HEK293 (cell line): ENCODE data around the gene GJB2.

ENCODE experiments used
- BCL11A ChIP-seq: fragments of 450-650 bp; formaldehyde crosslinking; IDR thresholded peaks from 2 replicates; pipeline ENCODE4 v1.5.1; 2016; ENCODE audit warnings: low read depth, missing biosample characterization, missing genetic modification characterization
- CTCF ChIP-seq: fragments of 450-650 bp; formaldehyde crosslinking; IDR thresholded peaks from 2 replicates; pipeline ENCODE4 v1.5.1; 2016; ENCODE audit warnings: missing biosample characterization, missing genetic modification characterization
- GFI1B ChIP-seq: fragments of 450-650 bp; formaldehyde crosslinking; IDR thresholded peaks from 2 replicates; pipeline ENCODE4 v1.5.1; 2016; ENCODE audit warnings: missing biosample characterization, missing genetic modification characterization
- GLIS1 ChIP-seq: fragments of 450-650 bp; formaldehyde crosslinking; IDR thresholded peaks from 2 replicates; pipeline ENCODE4 v1.5.1; 2016; ENCODE audit warnings: missing biosample characterization, missing genetic modification characterization
- HOXA7 ChIP-seq: sonication (generic); formaldehyde crosslinking; IDR thresholded peaks from 2 replicates; pipeline ENCODE4 v1.8.1; 2022; ENCODE audit warnings: missing genetic modification reagents, borderline replicate concordance
- KLF10 ChIP-seq: fragments of 450-650 bp; IDR thresholded peaks from 2 replicates; pipeline ENCODE4 v1.5.1; 2018; ENCODE audit warnings: missing biosample characterization, mild to moderate bottlenecking, missing genetic modification characterization
- KLF9 ChIP-seq: fragments of 450-650 bp; formaldehyde crosslinking; IDR thresholded peaks from 2 replicates; pipeline ENCODE4 v1.5.1; 2016; ENCODE audit warnings: missing biosample characterization, missing genetic modification characterization, low read depth
- PBX3 ChIP-seq: sonication (generic); formaldehyde crosslinking; IDR thresholded peaks from 2 replicates; pipeline ENCODE4 v1.8.1; 2022; ENCODE audit warnings: mild to moderate bottlenecking, moderate library complexity, missing genetic modification reagents
- PRDM10 ChIP-seq: fragments of 450-650 bp; formaldehyde crosslinking; IDR thresholded peaks from 2 replicates; pipeline ENCODE4 v1.5.1; 2016; ENCODE audit warnings: missing biosample characterization, missing genetic modification characterization
- SCRT1 ChIP-seq: fragments of 450-650 bp; formaldehyde crosslinking; IDR thresholded peaks from 2 replicates; pipeline ENCODE4 v1.5.1; 2016; ENCODE audit warnings: missing biosample characterization, missing genetic modification characterization, borderline replicate concordance
- SP2 ChIP-seq: fragments of 450-650 bp; formaldehyde crosslinking; IDR thresholded peaks from 2 replicates; pipeline ENCODE4 v1.5.1; 2016; ENCODE audit warnings: missing biosample characterization, missing genetic modification characterization
- SP3 ChIP-seq: fragments of 450-650 bp; formaldehyde crosslinking; IDR thresholded peaks from 2 replicates; pipeline ENCODE4 v1.5.1; 2016; ENCODE audit warnings: missing biosample characterization, missing genetic modification characterization
- ZFP37 ChIP-seq: fragments of 450-650 bp; formaldehyde crosslinking; IDR thresholded peaks from 2 replicates; pipeline ENCODE4 v1.5.1; 2016; ENCODE audit warnings: missing biosample characterization, missing genetic modification characterization
- ZIC2 ChIP-seq: fragments of 450-650 bp; formaldehyde crosslinking; IDR thresholded peaks from 2 replicates; pipeline ENCODE4 v1.5.1; 2016; ENCODE audit warnings: missing biosample characterization, missing genetic modification characterization
- ZNF114 ChIP-seq: fragments of 450-650 bp; formaldehyde crosslinking; IDR thresholded peaks from 2 replicates; pipeline ENCODE4 v1.5.0; 2017; ENCODE audit warnings: missing biosample characterization, missing genetic modification characterization
- ZNF121 ChIP-seq: fragments of 450-650 bp; formaldehyde crosslinking; IDR thresholded peaks from 2 replicates; pipeline ENCODE4 v1.5.1; 2016; ENCODE audit warnings: missing biosample characterization, missing genetic modification characterization
- ZNF157 ChIP-seq: fragments of 450-650 bp; formaldehyde crosslinking; IDR thresholded peaks from 2 replicates; pipeline ENCODE4 v1.5.1; 2016; ENCODE audit warnings: missing biosample characterization, missing genetic modification characterization
- ZNF202 ChIP-seq: fragments of 450-650 bp; formaldehyde crosslinking; IDR thresholded peaks from 2 replicates; pipeline ENCODE4 v1.5.1; 2016; ENCODE audit warnings: missing biosample characterization, missing genetic modification characterization, borderline replicate concordance
- ZNF302 ChIP-seq: fragments of 450-650 bp; formaldehyde crosslinking; IDR thresholded peaks from 2 replicates; pipeline ENCODE4 v1.5.1; 2016; ENCODE audit warnings: missing biosample characterization, missing genetic modification characterization, low read depth
- ZNF341 ChIP-seq: fragments of 450-650 bp; formaldehyde crosslinking; IDR thresholded peaks from 2 replicates; pipeline ENCODE4; 2016; ENCODE audit warnings: low read depth, missing biosample characterization, missing genetic modification characterization
- ZNF354C ChIP-seq: fragments of 450-650 bp; formaldehyde crosslinking; IDR thresholded peaks from 2 replicates; pipeline ENCODE4 v1.5.1; 2016; ENCODE audit warnings: missing biosample characterization, missing genetic modification characterization, low read depth, borderline replicate concordance
- ZNF391 ChIP-seq: fragments of 450-650 bp; formaldehyde crosslinking; IDR thresholded peaks from 2 replicates; pipeline ENCODE4 v1.5.1; 2016; ENCODE audit warnings: low read depth, missing biosample characterization, missing genetic modification characterization, borderline replicate concordance
- ZNF394 ChIP-seq: fragments of 450-650 bp; formaldehyde crosslinking; IDR thresholded peaks from 2 replicates; pipeline ENCODE4 v1.5.1; 2016; ENCODE audit warnings: missing biosample characterization, missing genetic modification characterization, mild to moderate bottlenecking, moderate library complexity, borderline replicate concordance
- ZNF423 ChIP-seq: fragments of 450-650 bp; formaldehyde crosslinking; IDR thresholded peaks from 2 replicates; pipeline ENCODE4 v1.5.1; 2016; ENCODE audit warnings: missing biosample characterization, missing genetic modification characterization
- ZNF449 ChIP-seq: fragments of 450-650 bp; formaldehyde crosslinking; IDR thresholded peaks from 2 replicates; pipeline ENCODE4 v1.5.1; 2017; ENCODE audit warnings: missing biosample characterization, mild to moderate bottlenecking, missing genetic modification characterization, moderate library complexity
- ZNF521 ChIP-seq: fragments of 450-650 bp; formaldehyde crosslinking; IDR thresholded peaks from 2 replicates; pipeline ENCODE4 v1.5.1; 2017; ENCODE audit warnings: missing biosample characterization, mild to moderate bottlenecking, missing genetic modification characterization
- ZNF544 ChIP-seq: fragments of 450-650 bp; formaldehyde crosslinking; IDR thresholded peaks from 2 replicates; pipeline ENCODE4 v1.5.0; 2017; ENCODE audit warnings: missing biosample characterization, missing genetic modification characterization
- ZNF549 ChIP-seq: fragments of 450-650 bp; IDR thresholded peaks from 2 replicates; pipeline ENCODE4 v1.5.1; 2018; ENCODE audit warnings: missing biosample characterization, missing genetic modification characterization, mild to moderate bottlenecking, inconsistent platforms, moderate library complexity
- ZNF658 ChIP-seq: fragments of 450-650 bp; formaldehyde crosslinking; IDR thresholded peaks from 2 replicates; pipeline ENCODE4; 2016; ENCODE audit warnings: missing biosample characterization, missing genetic modification characterization
- ZNF76 ChIP-seq: fragments of 450-650 bp; formaldehyde crosslinking; IDR thresholded peaks from 2 replicates; pipeline ENCODE4; 2016; ENCODE audit warnings: low read depth, missing biosample characterization, missing genetic modification characterization, borderline replicate concordance
- ZSCAN16 ChIP-seq: fragments of 450-650 bp; formaldehyde crosslinking; IDR thresholded peaks from 2 replicates; pipeline ENCODE4 v1.5.1; 2016; ENCODE audit warnings: missing biosample characterization, missing genetic modification characterization

The GJB2 gene

GRCh38 chr13:20160306-20161274 lies 32.1 kb downstream of the GJB2 start, which contains the start of gene GJA3 (continued):
- TF ChIP-seq SP3 (peak; percentile 53), GFI1B (tag by site-specific recombination) (no peak), SP2 (tag by site-specific recombination) (peak; percentile 46), SCRT1 (tag by site-specific recombination) (no peak), KLF10 (tag by site-specific recombination) (0 out of 2 replicates have a peak, but pooled peaks have one; percentile 56), ZNF354C (tag by site-specific recombination) (no peak), HOXA7 (no peak), ZFP37 (tag by site-specific recombination) (no peak), ZNF391 (tag by site-specific recombination) (no peak), ZNF76 (tag by site-specific recombination) (peak; percentile 49; the same call in 1 of the 2 replicates), ZNF423 (tag by site-specific recombination) (no peak), ZNF394 (tag by site-specific recombination) (no peak), ZNF157 (tag by site-specific recombination) (no peak), KLF9 (peak; percentile 92), ZNF544 (tag by site-specific recombination) (no peak), ZIC2 (tag by site-specific recombination) (peak; percentile 10; the same call in 1 of the 2 replicates), PBX3 (no peak), ZNF302 (tag by site-specific recombination) (no peak), ZNF449 (tag by site-specific recombination) (no peak), ZSCAN16 (tag by site-specific recombination) (no peak), ZNF114 (tag by site-specific recombination) (no peak), ZNF202 (tag by site-specific recombination) (0 out of 2 replicates have a peak, but pooled peaks have one; percentile 28), CTCF (tag by site-specific recombination) (peak; percentile 47; the same call in 1 of the 2 replicates), PRDM10 (tag by site-specific recombination) (no peak), ZNF658 (no peak), GLIS1 (tag by site-specific recombination) (no peak), ZNF121 (tag by site-specific recombination) (no peak), ZNF521 (tag by site-specific recombination) (no peak), ZNF341 (peak; percentile 59; the same call in 1 of the 2 replicates), ZNF549 (tag by site-specific recombination) (no peak), BCL11A (no peak)
